ENCODE data around the gene KRTAP10-11. TPM values are rescaled to one million over a fixed set of nuclear protein-coding genes. Genes with fewer than 3 reads are reported as not detected.
"Not testable (repeated sequence)": the region's sequence is repeated elsewhere in the genome, so short reads cannot be mapped to it uniquely, and the experiment has no call there.

KRTAP10-11 gene
- total RNA-seq, 1 donor from 2014 or later = not detected

GRCh38 chr21:44687671-44688070 lies 41.5 kb downstream of the KRTAP10-11 start:
- peaks cover 6% of the 10 kb centered on the region for H3K9me3 Mint-ChIP-seq (ENCODE audit: unreplicated experiment)
- Histone ChIP-seq H3K4me1 (ENCODE audit: insufficient read depth, low read length) (no peaks in the 10 kb centered on the region), H3K4me2 (ENCODE audit: low read length) (no peak overlapping the region), H3K27me3 (ENCODE audit: insufficient read depth, low read length) (peaks cover 12% of the 10 kb centered on the region), H3K9ac (ENCODE audit: low read length) (no peak overlapping the region), H4K20me1 (ENCODE audit: insufficient read depth, low read length) (no peaks in the 10 kb centered on the region), H3K4me3 (ENCODE audit: insufficient read depth, low read depth, low read length) (no peak overlapping the region), H3K9me3 (ENCODE audit: insufficient read depth, low read depth, low read length) (peaks cover under 1% of the 10 kb centered on the region), H3K27ac (ENCODE audit: low read depth, low read length) (no peak overlapping the region), H3K79me2 (ENCODE audit: insufficient read depth, low read length) (no peaks in the 10 kb centered on the region), H3K36me3 (ENCODE audit: insufficient read depth, low read length) (no peaks in the 10 kb centered on the region), H2AFZ (ENCODE audit: low read depth, low read length) (no peak overlapping the region)
- TF ChIP-seq EZH2 (IDR thresholded peaks at IDR 0.05; ENCODE audit: insufficient read depth, low read length) (no peak), CTCF (IDR thresholded peaks at IDR 0.05; ENCODE audit: insufficient read depth, low read depth, low read length) (no peak)
- H3K4me1 Mint-ChIP-seq (ENCODE audit: low read depth, unreplicated experiment) = peaks cover 5% of the 10 kb centered on the region
- peaks cover 8% of the 10 kb centered on the region for H3K36me3 Mint-ChIP-seq (ENCODE audit: low read depth, unreplicated experiment)
- no peak for FAIRE-seq
- peaks cover 64% of the 10 kb centered on the region for H3K27me3 Mint-ChIP-seq (ENCODE audit: low read depth, unreplicated experiment)
- no peak overlapping the region for H3K27ac Mint-ChIP-seq (ENCODE audit: unreplicated experiment)
- no peak for DNase-seq (ENCODE audit: low read depth)
- H3K4me3 Mint-ChIP-seq (ENCODE audit: unreplicated experiment) = no peak overlapping the region

GRCh38 chr21:44689740-44690139 lies 43.5 kb downstream of the KRTAP10-11 start:
- H3K4me1 Mint-ChIP-seq (ENCODE audit: low read depth, unreplicated experiment); FAIRE-seq: not testable (repeated sequence)

GRCh38 chr21:44691686-44692085 lies 45.5 kb downstream of the KRTAP10-11 start:
- Histone ChIP-seq H3K4me3 (ENCODE audit: insufficient read depth, low read depth, low read length) (no peak overlapping the region), H3K9ac (ENCODE audit: low read length) (no peak overlapping the region), H3K9me3 (ENCODE audit: insufficient read depth, low read depth, low read length) (peaks cover 2% of the 10 kb centered on the region), H3K36me3 (ENCODE audit: insufficient read depth, low read length) (no peaks in the 10 kb centered on the region), H3K4me1 (ENCODE audit: insufficient read depth, low read length) (no peaks in the 10 kb centered on the region), H4K20me1 (ENCODE audit: insufficient read depth, low read length) (no peaks in the 10 kb centered on the region), H3K4me2 (ENCODE audit: low read length) (no peak overlapping the region), H3K79me2 (ENCODE audit: insufficient read depth, low read length) (no peaks in the 10 kb centered on the region), H3K27ac (ENCODE audit: low read depth, low read length) (no peak overlapping the region), H2AFZ (ENCODE audit: low read depth, low read length) (no peak overlapping the region), H3K27me3 (ENCODE audit: insufficient read depth, low read length) (peaks cover 15% of the 10 kb centered on the region)
- DNase-seq (ENCODE audit: low read depth) = no peak
- Mint-ChIP-seq H3K27ac (ENCODE audit: unreplicated experiment) (no peak overlapping the region), H3K27me3 (ENCODE audit: low read depth, unreplicated experiment) (peaks cover 42% of the 10 kb centered on the region), H3K9me3 (ENCODE audit: unreplicated experiment) (peaks cover 22% of the 10 kb centered on the region), H3K36me3 (ENCODE audit: low read depth, unreplicated experiment) (no peaks in the 10 kb centered on the region), H3K4me1 (ENCODE audit: low read depth, unreplicated experiment) (peaks cover 2% of the 10 kb centered on the region), H3K4me3 (ENCODE audit: unreplicated experiment) (no peak overlapping the region)
- TF ChIP-seq CTCF (IDR thresholded peaks at IDR 0.05; ENCODE audit: insufficient read depth, low read depth, low read length) (no peak), EZH2 (IDR thresholded peaks at IDR 0.05; ENCODE audit: insufficient read depth, low read length) (no peak)
- FAIRE-seq = no peak

More at GRCh38 chr21:44689740-44690139, 43.5 kb downstream of the KRTAP10-11 start:
- not testable (repeated sequence) for H3K4me3 Mint-ChIP-seq (ENCODE audit: unreplicated experiment); H3K36me3 Mint-ChIP-seq (ENCODE audit: low read depth, unreplicated experiment); DNase-seq (ENCODE audit: low read depth); H3K27ac Mint-ChIP-seq (ENCODE audit: unreplicated experiment); H3K79me2 ChIP-seq (ENCODE audit: insufficient read depth, low read length); H3K4me2 ChIP-seq (ENCODE audit: low read length); H3K9ac ChIP-seq (ENCODE audit: low read length); H3K4me1 ChIP-seq (ENCODE audit: insufficient read depth, low read length); H3K27ac ChIP-seq (ENCODE audit: low read depth, low read length); H3K9me3 ChIP-seq (ENCODE audit: insufficient read depth, low read depth, low read length); H4K20me1 ChIP-seq (ENCODE audit: insufficient read depth, low read length); H3K36me3 ChIP-seq (ENCODE audit: insufficient read depth, low read length); H3K4me3 ChIP-seq (ENCODE audit: insufficient read depth, low read depth, low read length); H2AFZ ChIP-seq (ENCODE audit: low read depth, low read length)
- H3K27me3 ChIP-seq (ENCODE audit: insufficient read depth, low read length) = peaks cover 12% of the 10 kb centered on the region
- Mint-ChIP-seq H3K27me3 (ENCODE audit: low read depth, unreplicated experiment) (peaks cover 49% of the 10 kb centered on the region), H3K9me3 (ENCODE audit: unreplicated experiment) (peaks cover 16% of the 10 kb centered on the region)

All from astrocyte (in vitro differentiated cells and primary cell).